ENCODE measurements around the gene AWAT2.

Gene AWAT2

DNA sequence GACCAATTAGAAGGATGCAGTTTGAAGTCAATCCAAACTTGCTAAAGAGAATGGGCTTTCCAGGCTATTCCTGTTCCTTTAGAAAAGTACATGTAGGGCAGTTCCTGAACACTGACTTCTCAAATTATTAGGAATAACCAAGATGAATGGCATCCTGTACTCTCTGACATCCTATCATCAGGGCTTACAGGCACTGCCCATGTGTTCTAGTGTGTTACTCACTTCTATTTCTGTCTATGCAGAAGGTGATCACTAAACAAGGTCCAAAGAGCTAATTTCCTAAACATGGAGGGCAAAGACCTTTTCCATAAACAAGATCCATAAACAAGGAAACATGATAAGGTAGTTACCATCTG is 53.6 kb downstream of the AWAT2 start:
- H3K4me3 ChIP-seq (ENCODE audit: low read depth, low read length) = no peak overlapping the region
- ChIA-PET CTCF (no interaction called here), POLR2A (no interaction called here)
- TF ChIP-seq, protein P1, sequence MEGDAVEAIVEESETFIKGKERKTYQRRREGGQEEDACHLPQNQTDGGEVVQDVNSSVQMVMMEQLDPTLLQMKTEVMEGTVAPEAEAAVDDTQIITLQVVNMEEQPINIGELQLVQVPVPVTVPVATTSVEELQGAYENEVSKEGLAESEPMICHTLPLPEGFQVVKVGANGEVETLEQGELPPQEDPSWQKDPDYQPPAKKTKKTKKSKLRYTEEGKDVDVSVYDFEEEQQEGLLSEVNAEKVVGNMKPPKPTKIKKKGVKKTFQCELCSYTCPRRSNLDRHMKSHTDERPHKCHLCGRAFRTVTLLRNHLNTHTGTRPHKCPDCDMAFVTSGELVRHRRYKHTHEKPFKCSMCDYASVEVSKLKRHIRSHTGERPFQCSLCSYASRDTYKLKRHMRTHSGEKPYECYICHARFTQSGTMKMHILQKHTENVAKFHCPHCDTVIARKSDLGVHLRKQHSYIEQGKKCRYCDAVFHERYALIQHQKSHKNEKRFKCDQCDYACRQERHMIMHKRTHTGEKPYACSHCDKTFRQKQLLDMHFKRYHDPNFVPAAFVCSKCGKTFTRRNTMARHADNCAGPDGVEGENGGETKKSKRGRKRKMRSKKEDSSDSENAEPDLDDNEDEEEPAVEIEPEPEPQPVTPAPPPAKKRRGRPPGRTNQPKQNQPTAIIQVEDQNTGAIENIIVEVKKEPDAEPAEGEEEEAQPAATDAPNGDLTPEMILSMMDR (IDR thresholded peaks at IDR 0.05; ENCODE audit: insufficient read depth, low read length, missing control alignments) = no peak
- no peak for DNase-seq (ENCODE audit: low read depth, low spot score)

DNA sequence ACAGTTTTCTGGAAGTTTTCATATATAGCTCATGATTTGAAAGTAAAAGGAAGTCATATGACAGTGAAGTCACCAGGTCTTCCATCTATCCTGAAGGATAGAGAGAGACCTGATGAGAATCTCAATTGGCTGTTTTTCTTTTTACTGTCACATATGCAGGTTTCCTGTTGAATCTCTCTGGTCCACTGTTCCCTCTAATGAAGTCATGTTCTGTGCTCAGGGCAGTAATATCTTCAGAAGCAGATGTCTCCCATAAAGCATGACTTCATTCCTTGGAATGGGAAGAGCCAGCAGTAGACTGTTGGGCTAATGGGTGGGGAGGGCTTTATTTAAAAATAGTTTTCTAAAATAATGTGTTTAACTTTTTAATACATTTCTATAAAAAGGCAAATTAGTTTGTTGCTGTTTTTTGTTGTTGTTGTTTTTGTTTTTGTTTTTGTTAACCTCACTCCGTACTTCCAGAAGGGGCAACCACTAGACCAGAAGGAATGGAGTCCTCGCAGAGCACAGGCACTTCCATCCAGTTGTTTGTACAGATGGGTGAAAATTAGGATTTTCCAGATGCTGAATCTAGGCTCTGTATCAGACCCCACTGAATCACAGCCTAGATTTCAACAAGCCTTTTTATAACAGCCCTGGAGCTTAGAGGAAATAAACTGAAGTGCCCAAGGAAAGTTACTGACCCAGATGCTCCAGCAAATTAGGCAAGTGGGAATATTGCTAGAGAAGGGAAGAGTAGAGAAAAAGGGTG is 54.2 kb downstream of the AWAT2 start:
- CTCF ChIA-PET = interaction anchor here (1.3 kb wide), 1 partner anchor 38 kb away, joined by 3 read pairs; no protein-coding TSS in a partner anchor
- no peak for DNase-seq (ENCODE audit: low read depth, low spot score)
- TF ChIP-seq, protein P1 (IDR thresholded peaks at IDR 0.05; ENCODE audit: insufficient read depth, low read length, missing control alignments) = no peak
- no peak overlapping the region for H3K4me3 ChIP-seq (ENCODE audit: low read depth, low read length)
- POLR2A ChIA-PET = no interaction called here

GRCh38 chrX:69993494-69993893 is 56.2 kb downstream of the AWAT2 start:
- H3K4me3 ChIP-seq (ENCODE audit: low read depth, low read length) = no peak overlapping the region
- no peak for DNase-seq (ENCODE audit: low read depth, low spot score)
- POLR2A ChIA-PET = no interaction called here
- CTCF ChIA-PET = no interaction called here
- TF ChIP-seq, protein P1 (IDR thresholded peaks at IDR 0.05; ENCODE audit: insufficient read depth, low read length, missing control alignments) = no peak

- no peak overlapping the region for H3K4me3 ChIP-seq (ENCODE audit: low read depth, low read length)
- TF ChIP-seq, protein P1 (IDR thresholded peaks at IDR 0.05; ENCODE audit: insufficient read depth, low read length, missing control alignments) = no peak
- POLR2A ChIA-PET = no interaction called here
- no peak for DNase-seq (ENCODE audit: low read depth, low spot score)
- CTCF ChIA-PET = no interaction called here
Observed at GRCh38 chrX:69991685-69992084, 58.1 kb downstream of the AWAT2 start.

Data from AG04449 (cell line).